Epithelial cell of esophagus (primary cell): ENCODE data around the gene HDAC4.

Source experiments
- DNase-seq: peaks from one replicate; pipeline ENCODE4 v3.0.0; 2010; ENCODE audit warnings: low read depth
- H3K4me3 ChIP-seq: 2 replicates; pipeline ENCODE4 v1.5.1; 2011; ENCODE audit warnings: mild to moderate bottlenecking, low read length, control low read depth
- TF ChIP-seq, protein P1 (sequence below): IDR thresholded peaks from 2 replicates; pipeline ENCODE4 v1.5.1; 2011; ENCODE audit warnings: low read depth, mild to moderate bottlenecking, low read length, control low read depth, inconsistent platforms; ENCODE audit not compliant: insufficient read depth; ENCODE audit errors: missing control alignments

HDAC4 gene

DNA sequence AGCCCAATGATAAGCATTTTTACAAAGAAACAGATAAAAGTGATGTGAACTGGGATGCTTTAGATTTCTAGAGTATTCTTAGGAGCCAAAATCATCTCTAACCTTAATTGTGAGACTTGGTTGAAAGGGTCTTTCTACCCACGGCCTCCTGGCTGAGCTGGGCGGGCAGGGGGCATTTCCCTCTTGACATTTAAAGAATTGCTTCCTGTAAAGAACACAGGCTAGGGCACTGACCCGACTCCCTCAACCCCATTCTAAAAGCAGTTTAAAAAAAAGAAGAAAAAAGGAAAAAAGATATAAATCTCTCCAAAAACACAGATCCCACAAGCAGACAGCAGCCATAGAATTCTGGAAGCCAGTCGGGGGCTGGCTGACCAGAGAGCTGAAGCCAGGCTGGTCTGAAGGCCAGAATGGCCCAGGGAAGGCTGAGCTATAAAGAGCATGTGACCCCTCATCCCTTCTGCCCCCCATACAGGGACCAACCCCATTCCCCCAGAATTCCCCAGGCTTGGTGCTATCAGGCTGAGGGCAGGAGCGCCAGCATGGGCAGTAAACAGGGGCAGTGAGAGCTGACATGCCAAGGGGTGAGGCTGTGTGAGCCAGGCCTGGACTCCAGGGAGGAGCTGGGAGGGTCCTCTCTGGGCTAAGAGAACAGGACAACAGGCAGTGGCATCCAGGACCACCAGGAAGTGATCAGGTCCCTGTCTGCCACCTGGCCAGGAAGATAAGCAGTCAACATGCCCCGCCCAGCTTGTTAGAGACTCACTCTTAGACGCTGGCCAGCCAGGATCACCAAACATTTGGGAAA is 188.5 kb downstream of the HDAC4 start:
- TF ChIP-seq, protein P1, sequence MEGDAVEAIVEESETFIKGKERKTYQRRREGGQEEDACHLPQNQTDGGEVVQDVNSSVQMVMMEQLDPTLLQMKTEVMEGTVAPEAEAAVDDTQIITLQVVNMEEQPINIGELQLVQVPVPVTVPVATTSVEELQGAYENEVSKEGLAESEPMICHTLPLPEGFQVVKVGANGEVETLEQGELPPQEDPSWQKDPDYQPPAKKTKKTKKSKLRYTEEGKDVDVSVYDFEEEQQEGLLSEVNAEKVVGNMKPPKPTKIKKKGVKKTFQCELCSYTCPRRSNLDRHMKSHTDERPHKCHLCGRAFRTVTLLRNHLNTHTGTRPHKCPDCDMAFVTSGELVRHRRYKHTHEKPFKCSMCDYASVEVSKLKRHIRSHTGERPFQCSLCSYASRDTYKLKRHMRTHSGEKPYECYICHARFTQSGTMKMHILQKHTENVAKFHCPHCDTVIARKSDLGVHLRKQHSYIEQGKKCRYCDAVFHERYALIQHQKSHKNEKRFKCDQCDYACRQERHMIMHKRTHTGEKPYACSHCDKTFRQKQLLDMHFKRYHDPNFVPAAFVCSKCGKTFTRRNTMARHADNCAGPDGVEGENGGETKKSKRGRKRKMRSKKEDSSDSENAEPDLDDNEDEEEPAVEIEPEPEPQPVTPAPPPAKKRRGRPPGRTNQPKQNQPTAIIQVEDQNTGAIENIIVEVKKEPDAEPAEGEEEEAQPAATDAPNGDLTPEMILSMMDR = no peak
- no peak overlapping the region for H3K4me3 ChIP-seq

GRCh38 chr2:239211396-239212094 is 189.3 kb downstream of the HDAC4 start:
- no peak for DNase-seq
- TF ChIP-seq, protein P1 = no peak
- H3K4me3 ChIP-seq = no peak overlapping the region

More for the DNA sequence above, 188.5 kb downstream of the HDAC4 start:
- no peak for DNase-seq

DNA sequence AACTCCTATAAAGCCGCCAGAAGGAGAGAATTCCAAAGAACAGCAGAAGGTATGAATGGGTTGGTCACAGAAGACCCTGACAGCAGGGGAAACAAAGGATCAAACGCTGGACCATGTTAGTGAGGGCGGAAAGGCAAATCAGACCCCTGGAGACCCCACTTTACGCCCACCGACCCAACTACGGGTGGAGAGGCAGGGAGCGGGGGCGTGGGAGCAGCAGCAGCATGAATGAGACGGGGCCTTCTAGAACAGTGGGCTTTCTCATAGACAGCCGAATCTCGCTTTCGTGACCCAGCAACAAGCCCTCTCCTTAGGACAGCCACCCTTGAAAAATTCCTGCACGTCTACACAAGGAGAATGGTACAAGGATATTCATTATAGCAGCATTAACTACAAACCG is 191.0 kb downstream of the HDAC4 start:
- H3K4me3 ChIP-seq = no peak overlapping the region
- DNase-seq = no peak
- TF ChIP-seq, protein P1 = no peak

GRCh38 chr2:239208465-239209180 is 192.2 kb downstream of the HDAC4 start:
- TF ChIP-seq, protein P1 = no peak
- no peak for DNase-seq
- H3K4me3 ChIP-seq = no peak overlapping the region

DNA sequence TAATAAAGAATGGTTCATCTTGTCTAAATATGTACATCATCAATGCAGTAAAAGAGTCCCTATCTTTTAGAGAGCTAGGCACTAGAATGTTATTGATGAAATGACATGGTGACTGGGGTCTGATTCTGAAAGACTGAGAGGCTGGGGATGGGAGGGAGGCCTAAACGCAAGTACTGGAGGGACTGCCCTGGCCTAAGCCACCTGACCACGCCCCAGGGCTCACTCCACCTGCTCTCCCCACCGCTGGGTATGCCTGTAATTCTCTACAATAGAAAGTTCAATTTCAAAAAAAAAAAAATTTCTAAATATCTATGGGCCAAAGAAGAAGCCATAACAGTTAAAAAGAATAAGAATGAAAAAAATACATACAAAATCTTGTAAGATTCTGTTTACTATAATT is 194.0 kb downstream of the HDAC4 start:
- H3K4me3 ChIP-seq = no peak overlapping the region
- DNase-seq = no peak
- TF ChIP-seq, protein P1 = no peak

DNA sequence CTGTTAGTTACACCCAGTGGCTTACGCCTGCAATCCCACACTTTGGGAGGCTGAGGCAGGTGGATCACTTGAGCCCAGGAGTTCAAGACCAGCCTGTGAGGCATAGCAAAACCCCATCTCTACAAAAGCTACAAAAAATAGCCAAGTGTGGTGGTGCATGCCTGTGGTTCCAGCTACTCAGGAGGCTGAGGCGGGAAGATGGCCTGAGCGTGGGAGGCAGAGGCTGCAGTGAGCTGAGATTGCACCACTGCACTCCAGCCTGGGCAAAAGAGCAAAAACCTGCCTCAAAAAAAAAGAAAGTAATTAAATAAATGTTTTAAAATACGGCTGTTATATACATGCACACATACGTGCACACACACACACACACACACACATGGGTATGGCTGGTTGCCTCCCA is 194.8 kb downstream of the HDAC4 start:
- no peak for DNase-seq
- TF ChIP-seq, protein P1 = no peak
- H3K4me3 ChIP-seq = no peak overlapping the region
